Pancreas (tissue), 10 donors: ENCODE measurements around the gene SORCS2. TPM values are rescaled to one million over a fixed set of nuclear protein-coding genes. Genes with fewer than 3 reads are reported as not detected.

Experiments used
- ATAC-seq, 4 donors: fragments of 200-7000 bp; cut with Tn5 transposase; one replicate each; pipeline versions ENCODE4 v1.8.0 to v1.9.1; 2020; ENCODE audit warnings: mild to moderate bottlenecking in 4 of 4, moderate library complexity in 4 of 4
- DNase-seq, 6 donors: peaks; one replicate each; pipeline ENCODE4 v3.0.0-alpha.2; 2020
- FAIRE-seq: peaks from 2 replicates; lab custom pipeline; 2012; peaks lifted over from hg19 to GRCh38; lab: Jason Lieb, UNC
- H3K27ac ChIP-seq, 4 donors: fragments of 200-600 bp; sonication (generic); 1 replicate in 3 of 4; 2 replicates in 1 of 4; pipeline versions ENCODE4 v1.5.0 to v1.8.0; 2020
- H3K27me3 ChIP-seq, 4 donors: fragments of 200-600 bp; one replicate each; pipeline ENCODE4 v1.8.0; 2021
- H3K36me3 ChIP-seq, 3 donors: fragments of 200-600 bp; sonication (generic) in 1 of 3; one replicate each; pipeline versions ENCODE4 v1.5.0 to v1.8.0; 2020 to 2021
- H3K4me1 ChIP-seq, 3 donors: fragments of 200-600 bp; one replicate each; pipeline ENCODE4 v1.8.0; 2021
- H3K4me3 ChIP-seq, 4 donors: fragments of 200-600 bp; sonication (generic) in 2 of 4; one replicate each; pipeline versions ENCODE4 v1.5.0 to v1.8.0; 2020 to 2021
- H3K9me3 ChIP-seq, 4 donors: fragments of 200-600 bp; one replicate each; pipeline ENCODE4 v1.8.0; 2021
- CTCF ChIP-seq, 4 donors: fragments of 200-600 bp; sonication (generic) in 3 of 4; IDR thresholded peaks; one replicate each; pipeline versions ENCODE4 v1.5.0 to v1.8.0; 2021; ENCODE audit warnings: antibody characterized with exemption in 4 of 4
- WGBS, 2 donors: extraction: QIAGEN DNeasy Blood & Tissue Kit; methylation state at CpG; one replicate each; pipeline ENCODE4 v1.1.7; 2013; 5-methylcytosine and 5-hydroxymethylcytosine counted together
- intact Hi-C, 3 donors: fragments of 100-400 bp; cut with DNase I; formaldehyde crosslinking; loops; one replicate each; pipeline versions ENCODE4 v1.11.1 to v1.14.2; 2022
- polyA plus RNA-seq, 2 donors: library from polyadenylated mRNA; stranded (reverse); fragments of 200-250 nt; gene quantifications; one replicate each; pipeline ENCODE4 v1.2.3, GENCODE V29; 2013
- total RNA-seq, 6 donors: library from RNA; stranded (reverse); fragmentation: NEBNext Ultra II Directional in 4 of 6; extraction: Animal tissue kit (Norgen Biotek cat#: 25700) in 4 of 6; gene quantifications; one replicate each; pipeline versions ENCODE4 v1.2.1 to v1.2.4, GENCODE V29; 2021 to 2023
- donor health status: healthy with polysubstance abuse.
- donor health status: DM: no; HTN: no; CAD: no; lungs with moderate emphysema.
- donor health status: DM: no; HTN: no; CAD: no.
- donor health status: control.
- donor health status: control.
- donor health status: Bipolar disorder and iron deficiency.
- donor health status: DM: yes; HTN: yes; CAD: no.
- donor health status: DM: no; HTN: no; CAD: no.
- donor health status: DM: no; HTN: no; CAD: no.
- donor health status: DM: yes; HTN: yes; CAD: no.

The SORCS2 gene
- total and polyA plus RNA-seq, 8 donors: 0.14 to 1.7 (median 0.42) TPM

DNA sequence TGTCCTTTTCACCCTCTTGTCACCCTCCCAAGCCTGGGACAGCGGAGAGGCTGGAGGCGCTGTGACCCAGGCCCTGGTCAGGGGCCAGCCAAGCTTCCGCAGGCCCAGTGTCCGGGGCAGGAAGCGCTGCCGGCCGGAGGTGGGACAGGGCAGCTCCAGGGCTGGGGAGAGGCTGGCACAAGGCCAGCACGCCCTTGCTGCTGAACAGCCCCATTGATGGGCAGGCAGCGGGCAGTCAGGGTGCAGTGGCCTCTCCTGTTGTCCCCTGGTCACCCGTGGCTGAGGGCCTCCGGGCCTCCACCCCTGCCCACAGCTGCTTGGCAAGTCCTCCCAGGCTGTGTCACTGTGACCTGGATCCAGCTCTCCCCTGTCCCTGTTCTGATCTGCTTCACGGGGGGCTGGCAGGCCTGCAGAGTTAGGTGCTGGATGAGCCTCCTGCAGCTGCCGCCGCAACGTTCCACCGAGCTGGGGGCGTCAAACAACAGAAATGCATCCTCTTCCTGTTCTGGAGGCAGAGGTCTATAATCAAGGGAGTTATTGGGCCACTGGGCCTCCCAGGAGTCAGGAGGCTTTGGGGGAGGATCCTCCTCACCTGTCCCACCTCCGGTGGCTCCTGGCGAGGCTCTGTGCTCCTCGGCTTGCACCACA is 134.5 kb downstream of the SORCS2 start:
- peak in 3 of 6 donors; percentile 29 to 62 (median 59) for DNase-seq
- Histone ChIP-seq H3K4me1 (no peaks in the 10 kb centered on the region), H3K36me3 (no peaks in the 10 kb centered on the region), H3K27ac (no peak overlapping the region), H3K27me3 (no peaks in the 10 kb centered on the region), H3K9me3 (no peaks in the 10 kb centered on the region), H3K4me3 (no peak overlapping the region)
- no peak for ATAC-seq
- intact Hi-C loops: no loop called here
- no peak for FAIRE-seq
- WGBS, 2 donors: 63 to 74% methylated on average over 18 to 20 of the region's 20 CpGs
- no peak for TF ChIP-seq CTCF (IDR thresholded peaks at IDR 0.05)

DNA sequence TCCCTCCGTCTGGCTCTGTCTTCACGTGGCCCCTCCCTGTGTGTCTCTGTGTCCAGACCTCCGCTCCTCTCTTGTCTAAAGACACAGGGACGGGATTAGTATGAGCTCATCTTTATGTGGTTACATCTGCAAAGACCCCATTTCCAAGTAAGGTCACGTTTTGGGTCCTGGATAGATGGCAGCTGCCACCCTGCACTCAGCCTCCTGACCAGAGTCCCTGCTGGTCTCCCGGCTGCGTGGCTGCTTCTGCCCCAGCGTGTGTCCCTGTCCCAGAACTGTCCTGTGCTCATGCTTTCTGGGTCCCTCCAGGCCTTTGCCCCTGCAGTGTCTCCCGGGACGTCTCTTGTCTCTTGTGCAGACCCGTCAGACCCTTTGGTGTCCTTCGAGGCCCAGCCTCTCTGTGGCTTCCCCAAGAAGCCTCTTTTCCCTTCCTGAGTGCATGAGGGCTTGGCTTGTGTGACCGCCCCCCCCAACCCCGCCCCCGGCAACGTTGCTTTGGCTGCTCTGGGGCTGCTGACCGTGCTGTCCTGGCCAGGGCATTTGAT is 135.1 kb downstream of the SORCS2 start:
- 45 to 48% methylated on average over 16 to 17 of the region's 17 CpGs for WGBS, 2 donors
- H3K4me3 ChIP-seq: no peak overlapping the region
- peak in 2 of 6 donors; percentile 6 to 27 for DNase-seq
- H3K36me3 ChIP-seq: no peaks in the 10 kb centered on the region
- no peak overlapping the region for H3K27ac ChIP-seq
- no peak for TF ChIP-seq CTCF (IDR thresholded peaks at IDR 0.05)
- intact Hi-C loops: no loop called here
- no peak for FAIRE-seq
- H3K9me3 ChIP-seq: no peaks in the 10 kb centered on the region
- no peaks in the 10 kb centered on the region for H3K4me1 ChIP-seq
- no peak for ATAC-seq
- H3K27me3 ChIP-seq: no peaks in the 10 kb centered on the region

DNA sequence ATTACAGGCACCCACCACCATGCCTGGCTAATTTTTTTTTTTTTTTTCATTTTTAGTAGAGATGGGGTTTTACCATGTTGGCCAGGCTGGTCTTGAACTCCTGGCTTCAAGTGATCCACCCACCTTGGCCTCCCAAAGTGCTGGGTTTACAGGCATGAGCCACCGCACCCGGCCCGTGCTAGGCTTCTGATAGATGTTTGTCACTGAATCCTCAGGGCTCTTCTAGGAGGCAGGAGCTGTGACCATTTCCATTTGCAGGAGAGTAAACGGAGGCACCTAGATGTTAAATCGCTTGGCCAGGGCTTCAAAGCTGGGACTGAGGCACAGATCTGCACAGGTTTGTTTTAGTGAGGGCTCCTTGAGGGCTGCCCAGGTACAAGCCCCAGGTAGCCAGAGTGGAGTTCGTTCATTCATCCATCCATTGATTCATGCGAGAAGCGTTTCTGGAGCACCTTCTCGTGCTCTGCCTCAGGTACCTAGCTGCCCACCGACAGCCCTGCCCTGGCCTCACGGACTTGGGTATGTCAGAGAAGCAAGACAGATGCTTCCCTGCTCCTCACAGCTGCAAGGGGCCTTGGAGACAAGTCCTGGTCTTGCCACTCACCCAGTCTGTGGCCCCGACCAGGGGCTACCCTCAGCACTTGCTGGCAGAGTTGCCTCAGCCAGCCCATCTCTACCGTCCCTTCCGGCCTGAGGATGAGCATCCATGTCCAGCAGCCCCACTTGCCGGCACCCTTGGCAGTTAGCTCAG is 136.0 kb downstream of the SORCS2 start:
- intact Hi-C loops: no loop called here
- no peaks in the 10 kb centered on the region for H3K27me3 ChIP-seq
- H3K36me3 ChIP-seq: no peaks in the 10 kb centered on the region
- 72 to 79% methylated on average over 15 of the region's 15 CpGs for WGBS, 2 donors
- no peaks in the 10 kb centered on the region for H3K4me1 ChIP-seq
- FAIRE-seq: no peak
- no peak for TF ChIP-seq CTCF (IDR thresholded peaks at IDR 0.05)
- no peak overlapping the region for H3K4me3 ChIP-seq
- DNase-seq: peak in 1 of 6 donors; percentile 30
- ATAC-seq: no peak
- H3K9me3 ChIP-seq: no peaks in the 10 kb centered on the region
- H3K27ac ChIP-seq: no peak overlapping the region

- intact Hi-C loops: no loop called here
- peak in 3 of 6 donors; percentile 38 to 71 (median 56) for DNase-seq
- no peak for FAIRE-seq
- H3K27ac ChIP-seq: no peak overlapping the region
- no peak overlapping the region for H3K4me3 ChIP-seq
- no peaks in the 10 kb centered on the region for H3K27me3 ChIP-seq
- H3K4me1 ChIP-seq: no peaks in the 10 kb centered on the region
- no peaks in the 10 kb centered on the region for H3K9me3 ChIP-seq
- no peaks in the 10 kb centered on the region for H3K36me3 ChIP-seq
- WGBS, 2 donors: 60 to 69% methylated on average over 22 of the region's 22 CpGs
- no peak for TF ChIP-seq CTCF (IDR thresholded peaks at IDR 0.05)
- ATAC-seq: peak in 3 of 4 donors; percentile 36 to 48 (median 44)
Measured at GRCh38 chr4:7328913-7329638, 136.7 kb downstream of the SORCS2 start.
